SK-N-SH (cell line): ENCODE measurements around the gene AGBL4. TPM values are rescaled to one million over a fixed set of nuclear protein-coding genes. Genes with fewer than 3 reads are reported as not detected.

ENCODE experiments used
- CTCF ChIA-PET: fragments of 300-600, 350-600 bp; formaldehyde crosslinking; extraction: SDS; loops from one replicate; lab custom pipeline; 2021; lab: Yijun Ruan, JAX
- POLR2A ChIA-PET: fragments of 350-600 bp; sonication (Branson Sonifier 250); formaldehyde crosslinking; extraction: SDS; loops from one replicate; lab custom pipeline; 2020; ENCODE audit warnings: antibody characterized with exemption, inconsistent platforms; lab: Yijun Ruan, JAX
- DNase-seq: peaks from one replicate; pipeline ENCODE4 v3.0.0; 2012
- H2AFZ ChIP-seq: fragments of 200-600 bp; sonication (generic); 2 replicates; pipeline ENCODE4 v1.8.1; 2016; ENCODE audit warnings: antibody characterized with exemption, mild to moderate bottlenecking, low read depth
- H3F3A ChIP-seq: fragments of 200-600 bp; sonication (generic); replicated peaks from 2 replicates; pipeline ENCODE3; 2016; ENCODE audit warnings: antibody characterized with exemption, mild to moderate bottlenecking; ENCODE audit not compliant: insufficient read depth
- H3K27ac ChIP-seq, 2 experiments: fragments of 200-500 bp in 1 of 2; fragments of 200-600 bp in 1 of 2; sonication (Bioruptor generic) in 1 of 2; sonication (generic), shearing (Covaris generic) in 1 of 2; 2 replicates each; pipeline versions ENCODE4 v1.5.1 to v1.6.1; 2014 to 2016; ENCODE audit warnings: low read depth in 2 of 2, inconsistent platforms in 1 of 2, low read length in 1 of 2, mild to moderate bottlenecking in 1 of 2, mixed read lengths in 1 of 2
- H3K27me3 ChIP-seq: fragments of 200-600 bp; sonication (generic), shearing (Covaris generic); 2 replicates; pipeline ENCODE4 v1.6.1; 2016; ENCODE audit warnings: mixed run types; ENCODE audit not compliant: insufficient read depth
- H3K36me3 ChIP-seq, 2 experiments: fragments of 200-500 bp in 1 of 2; fragments of 200-600 bp in 1 of 2; sonication (Bioruptor generic) in 1 of 2; sonication (generic) in 1 of 2; replicated peaks in 1 of 2; 2 replicates each; pipeline versions ENCODE3 to v1.5.1; 2014 to 2016; ENCODE audit warnings: low read length in 1 of 2, mild to moderate bottlenecking in 1 of 2; ENCODE audit not compliant: insufficient read depth in 2 of 2, control insufficient read depth in 1 of 2
- H3K4me1 ChIP-seq, 2 experiments: fragments of 200-500 bp in 1 of 2; fragments of 200-600 bp in 1 of 2; sonication (Bioruptor generic) in 1 of 2; sonication (generic), shearing (Covaris generic) in 1 of 2; 2 replicates each; pipeline versions ENCODE4 v1.5.1 to v1.6.1; 2014 to 2016; ENCODE audit warnings: low read depth in 1 of 2, low read length in 1 of 2, mixed run types in 1 of 2; ENCODE audit not compliant: insufficient read depth in 2 of 2, control insufficient read depth in 1 of 2
- H3K4me2 ChIP-seq: fragments of 200-600 bp; sonication (generic), shearing (Covaris generic); 2 replicates; pipeline ENCODE4 v1.6.1; 2017; ENCODE audit warnings: mixed run types
- H3K4me3 ChIP-seq, 2 experiments: fragments of 200-500 bp in 1 of 2; fragments of 200-600 bp in 1 of 2; sonication (Bioruptor generic) in 1 of 2; sonication (generic), shearing (Covaris generic) in 1 of 2; 2 replicates each; pipeline versions ENCODE4 v1.5.1 to v1.8.1; 2014 to 2016; ENCODE audit warnings: low read depth in 2 of 2, inconsistent platforms in 1 of 2, low read length in 1 of 2, mild to moderate bottlenecking in 1 of 2, mixed read lengths in 1 of 2, moderate library complexity in 1 of 2
- H3K79me2 ChIP-seq: fragments of 200-600 bp; sonication (generic); 2 replicates; pipeline ENCODE4 v1.8.1; 2017; ENCODE audit warnings: mild to moderate bottlenecking; ENCODE audit not compliant: insufficient read depth
- H3K9ac ChIP-seq: fragments of 200-600 bp; sonication (generic); 2 replicates; pipeline ENCODE4 v1.6.1; 2017; ENCODE audit warnings: mixed run types
- H3K9me2 ChIP-seq: fragments of 200-600 bp; sonication (generic); 2 replicates; pipeline ENCODE4 v1.6.1; 2017; ENCODE audit warnings: mixed run types
- H3K9me3 ChIP-seq: fragments of 200-600 bp; sonication (generic); 2 replicates; pipeline ENCODE4 v1.6.1; 2017; ENCODE audit warnings: mixed run types, mild to moderate bottlenecking, moderate library complexity
- H4K20me1 ChIP-seq: fragments of 200-600 bp; sonication (generic); 2 replicates; pipeline ENCODE4 v1.6.1; 2017; ENCODE audit warnings: mild to moderate bottlenecking, mixed run types; ENCODE audit not compliant: insufficient read depth
- EZH2phosphoT487 ChIP-seq: fragments of 200-600 bp; sonication (generic); IDR thresholded peaks from 2 replicates; pipeline ENCODE4 v1.6.1; 2017; ENCODE audit warnings: low read depth, mixed run types, mild to moderate bottlenecking, antibody characterized with exemption, moderate library complexity, borderline replicate concordance
- FOSL2 ChIP-seq: IDR thresholded peaks from 2 replicates; pipeline ENCODE4 v1.4.0; 2012; ENCODE audit warnings: low read depth, mild to moderate bottlenecking, moderate library complexity, borderline replicate concordance
- GABPA ChIP-seq: IDR thresholded peaks from 2 replicates; pipeline ENCODE4 v1.4.0; 2012; ENCODE audit warnings: low read depth, mild to moderate bottlenecking
- GATA2 ChIP-seq: sonication (generic); formaldehyde crosslinking; IDR thresholded peaks from 2 replicates; pipeline ENCODE4 v1.5.0; 2020; ENCODE audit warnings: mild to moderate bottlenecking, missing genetic modification reagents
- IRF3 ChIP-seq: fragments of 150-350 bp; IDR thresholded peaks from 2 replicates; pipeline ENCODE4 v1.6.1; 2016; ENCODE audit warnings: mild to moderate bottlenecking, low read depth, low read length
- JUND ChIP-seq: IDR thresholded peaks from 2 replicates; pipeline ENCODE4 v1.4.0; 2012
- MXI1 ChIP-seq: IDR thresholded peaks from 2 replicates; pipeline ENCODE4 v1.6.1; 2012; ENCODE audit warnings: mild to moderate bottlenecking, low read depth, low read length, improper control_type of control experiment
- NFIC ChIP-seq: IDR thresholded peaks from 2 replicates; pipeline ENCODE4 v1.4.0; 2012; ENCODE audit warnings: borderline replicate concordance
- PBX3 ChIP-seq: IDR thresholded peaks from 2 replicates; pipeline ENCODE4; 2012
- RCOR1 ChIP-seq: fragments of 150-350 bp; IDR thresholded peaks from 2 replicates; pipeline ENCODE4 v1.6.1; 2017; ENCODE audit warnings: antibody characterized with exemption, low read length
- RFX5 ChIP-seq: IDR thresholded peaks from 2 replicates; pipeline ENCODE4 v1.6.1; 2012; ENCODE audit warnings: mild to moderate bottlenecking, improper control_type of control experiment, low read length
- SMC3 ChIP-seq: IDR thresholded peaks from 2 replicates; pipeline ENCODE4 v1.6.1; 2012; ENCODE audit warnings: low read depth, low read length, improper control_type of control experiment
- TAF1 ChIP-seq: IDR thresholded peaks from 2 replicates; pipeline ENCODE4 v1.6.1; 2012; ENCODE audit warnings: low read depth, mild to moderate bottlenecking, low read length, moderate library complexity, borderline replicate concordance
- TCF12 ChIP-seq: IDR thresholded peaks from 2 replicates; pipeline ENCODE4 v1.4.0; 2012
- TEAD4 ChIP-seq: IDR thresholded peaks from 2 replicates; pipeline ENCODE4 v1.4.0; 2012; ENCODE audit warnings: mild to moderate bottlenecking, borderline replicate concordance; ENCODE audit not compliant: insufficient read depth
- USF1 ChIP-seq: IDR thresholded peaks from 2 replicates; pipeline ENCODE4 v1.4.0; 2012; ENCODE audit warnings: low read depth, borderline replicate concordance
- WGBS: methylation state at CpG from one replicate; pipeline ENCODE4 v1.1.6; 2017; ENCODE audit warnings: low lambda C conversion rate; 5-methylcytosine and 5-hydroxymethylcytosine counted together
- polyA plus RNA-seq, 3 experiments: library from polyadenylated mRNA; depleted of rRNA; stranded (reverse); fragments of >200 nt; gene quantifications; 2 replicates each; pipeline ENCODE4 v1.2.3, GENCODE V29; 2012
- TF ChIP-seq, protein P1 (sequence below): fragments of 200-600 bp; sonication (generic); IDR thresholded peaks from 2 replicates; pipeline ENCODE4 v1.6.1; 2017; ENCODE audit warnings: antibody characterized with exemption, mild to moderate bottlenecking, moderate library complexity
- TF ChIP-seq, protein P2 (sequence below): fragments of 150-350 bp; IDR thresholded peaks from 2 replicates; pipeline ENCODE4 v1.6.1; 2017; ENCODE audit warnings: antibody characterized with exemption, low read length, low read depth, borderline replicate concordance

Gene AGBL4
- polyA plus RNA-seq, 1 of the 3 experiments (the other 2 are of a cell fraction) = 0.07 TPM

GRCh38 chr1:48803474-48803873 is 1220.3 kb downstream of the AGBL4 start (continued):
- TF ChIP-seq, protein P1, sequence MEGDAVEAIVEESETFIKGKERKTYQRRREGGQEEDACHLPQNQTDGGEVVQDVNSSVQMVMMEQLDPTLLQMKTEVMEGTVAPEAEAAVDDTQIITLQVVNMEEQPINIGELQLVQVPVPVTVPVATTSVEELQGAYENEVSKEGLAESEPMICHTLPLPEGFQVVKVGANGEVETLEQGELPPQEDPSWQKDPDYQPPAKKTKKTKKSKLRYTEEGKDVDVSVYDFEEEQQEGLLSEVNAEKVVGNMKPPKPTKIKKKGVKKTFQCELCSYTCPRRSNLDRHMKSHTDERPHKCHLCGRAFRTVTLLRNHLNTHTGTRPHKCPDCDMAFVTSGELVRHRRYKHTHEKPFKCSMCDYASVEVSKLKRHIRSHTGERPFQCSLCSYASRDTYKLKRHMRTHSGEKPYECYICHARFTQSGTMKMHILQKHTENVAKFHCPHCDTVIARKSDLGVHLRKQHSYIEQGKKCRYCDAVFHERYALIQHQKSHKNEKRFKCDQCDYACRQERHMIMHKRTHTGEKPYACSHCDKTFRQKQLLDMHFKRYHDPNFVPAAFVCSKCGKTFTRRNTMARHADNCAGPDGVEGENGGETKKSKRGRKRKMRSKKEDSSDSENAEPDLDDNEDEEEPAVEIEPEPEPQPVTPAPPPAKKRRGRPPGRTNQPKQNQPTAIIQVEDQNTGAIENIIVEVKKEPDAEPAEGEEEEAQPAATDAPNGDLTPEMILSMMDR = no peak
- no peak for TF ChIP-seq SMC3

GRCh38 chr1:48794816-48795215 is 1228.9 kb downstream of the AGBL4 start:
- Histone ChIP-seq H3K4me2 (no peak overlapping the region), H3K79me2 (no peaks in the 10 kb centered on the region), H3K9ac (no peak overlapping the region), H2AFZ (no peak overlapping the region), H3K27ac (no peak overlapping the region), H3F3A (no peaks in the 10 kb centered on the region), H3K27me3 (no peaks in the 10 kb centered on the region), H3K4me1 (no peaks in the 10 kb centered on the region), H3K4me3 (no peak overlapping the region), H3K9me3 (no peaks in the 10 kb centered on the region), H4K20me1 (no peaks in the 10 kb centered on the region), H3K9me2 (no peaks in the 10 kb centered on the region), H3K36me3 (no peaks in the 10 kb centered on the region)
- ChIA-PET POLR2A (no interaction called here), CTCF (interaction anchor here (1.6 to 1.9 kb wide), 2 partner anchors 23 to 222 kb away, joined by 3 to 4 read pairs; no protein-coding TSS in a partner anchor)
- WGBS = 2% methylated on average over 1 of the region's 1 CpG
- no peak for DNase-seq
- TF ChIP-seq, protein P2, sequence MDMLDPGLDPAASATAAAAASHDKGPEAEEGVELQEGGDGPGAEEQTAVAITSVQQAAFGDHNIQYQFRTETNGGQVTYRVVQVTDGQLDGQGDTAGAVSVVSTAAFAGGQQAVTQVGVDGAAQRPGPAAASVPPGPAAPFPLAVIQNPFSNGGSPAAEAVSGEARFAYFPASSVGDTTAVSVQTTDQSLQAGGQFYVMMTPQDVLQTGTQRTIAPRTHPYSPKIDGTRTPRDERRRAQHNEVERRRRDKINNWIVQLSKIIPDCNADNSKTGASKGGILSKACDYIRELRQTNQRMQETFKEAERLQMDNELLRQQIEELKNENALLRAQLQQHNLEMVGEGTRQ = no peak
- TF ChIP-seq FOSL2 = peak; percentile 50; the same call in 1 of the 2 replicates

- DNase-seq = no peak
- CTCF ChIA-PET = no interaction called here
- H3K9ac ChIP-seq = no peak overlapping the region
- H3K4me2 ChIP-seq = no peak overlapping the region
- H3K4me3 ChIP-seq = no peak overlapping the region
- no peak overlapping the region for H2AFZ ChIP-seq
- 20% methylated on average over 1 of the region's 1 CpG for WGBS
- no peaks in the 10 kb centered on the region for H3K36me3 ChIP-seq
- H3K27ac ChIP-seq = no peak overlapping the region
- POLR2A ChIA-PET = no interaction called here
- no peaks in the 10 kb centered on the region for H3F3A ChIP-seq
- no peaks in the 10 kb centered on the region for H3K9me3 ChIP-seq
- no peaks in the 10 kb centered on the region for H3K4me1 ChIP-seq
- H4K20me1 ChIP-seq = no peaks in the 10 kb centered on the region
- no peaks in the 10 kb centered on the region for H3K27me3 ChIP-seq
- H3K79me2 ChIP-seq = no peaks in the 10 kb centered on the region
- no peaks in the 10 kb centered on the region for H3K9me2 ChIP-seq
- TF ChIP-seq, protein P1 = no peak
- TF ChIP-seq GABPA (no peak), TEAD4 (no peak), EZH2phosphoT487 (no peak), USF1 (no peak), RFX5 (no peak), GATA2 (no peak), MXI1 (no peak), TAF1 (no peak), NFIC (no peak), JUND (no peak), RCOR1 (no peak), TCF12 (no peak), IRF3 (no peak), PBX3 (no peak)
Measured at GRCh38 chr1:48793863-48794262, 1229.9 kb downstream of the AGBL4 start.
